H9 (cell line): ENCODE measurements around the gene MMRN1. TPM values are rescaled to one million over a fixed set of nuclear protein-coding genes. Genes with fewer than 3 reads are reported as not detected.

Source experiments
- DNase-seq: peaks from one replicate; pipeline ENCODE4 v3.0.0-alpha.2; 2017
- H2AFZ ChIP-seq: one replicate; pipeline ENCODE4 v1.6.1; 2013; ENCODE audit warnings: mild to moderate bottlenecking, low read length, control low read depth, moderate library complexity
- H2AK5ac ChIP-seq: 2 replicates; pipeline ENCODE4 v1.6.1; 2013; ENCODE audit warnings: low read length, control low read depth, mixed read lengths; ENCODE audit not compliant: insufficient read length
- H2BK120ac ChIP-seq: one replicate; pipeline ENCODE4 v1.6.1; 2013; ENCODE audit warnings: low read depth, mild to moderate bottlenecking, low read length, control low read depth, inconsistent platforms; ENCODE audit not compliant: poor library complexity, severe bottlenecking
- H2BK12ac ChIP-seq: 2 replicates; pipeline ENCODE4 v1.6.1; 2013; ENCODE audit warnings: low read length, control low read depth, mixed read lengths, low read depth; ENCODE audit not compliant: insufficient read length
- H2BK15ac ChIP-seq: 2 replicates; pipeline ENCODE4 v1.6.1; 2013; ENCODE audit warnings: low read depth, low read length, control low read depth
- H2BK20ac ChIP-seq: one replicate; pipeline ENCODE4 v1.6.1; 2013; ENCODE audit warnings: low read depth, mild to moderate bottlenecking, low read length, control low read depth, inconsistent platforms; ENCODE audit not compliant: poor library complexity, severe bottlenecking
- H2BK5ac ChIP-seq: 2 replicates; pipeline ENCODE4 v1.6.1; 2013; ENCODE audit warnings: low read length, control low read depth, mixed read lengths; ENCODE audit not compliant: insufficient read length
- H3K14ac ChIP-seq: 2 replicates; pipeline ENCODE4 v1.6.1; 2013; ENCODE audit warnings: low read length, control low read depth; ENCODE audit not compliant: insufficient read depth
- H3K18ac ChIP-seq: 2 replicates; pipeline ENCODE4 v1.6.1; 2013; ENCODE audit warnings: low read depth, mild to moderate bottlenecking, mixed read lengths, low read length, control low read depth; ENCODE audit not compliant: insufficient read length
- H3K23ac ChIP-seq: 2 replicates; pipeline ENCODE4 v1.6.1; 2013; ENCODE audit warnings: low read length, control low read depth, mixed read lengths, low read depth; ENCODE audit not compliant: insufficient read length
- H3K23me2 ChIP-seq: 2 replicates; pipeline ENCODE4 v1.6.1; 2013; ENCODE audit warnings: low read depth, mild to moderate bottlenecking, mixed read lengths, low read length, control low read depth; ENCODE audit not compliant: insufficient read length, poor library complexity, severe bottlenecking
- H3K27ac ChIP-seq: 2 replicates; pipeline ENCODE4 v1.5.1; 2013; ENCODE audit warnings: low read length, control low read depth, mixed read lengths, low read depth; ENCODE audit not compliant: insufficient read length
- H3K27me3 ChIP-seq: 2 replicates; pipeline ENCODE4 v1.6.1; 2013; ENCODE audit warnings: low read length, control low read depth, inconsistent platforms; ENCODE audit not compliant: insufficient read depth
- H3K4ac ChIP-seq: 2 replicates; pipeline ENCODE4 v1.6.1; 2013; ENCODE audit warnings: low read depth, mild to moderate bottlenecking, control low read depth, inconsistent platforms, low read length, moderate library complexity
- H3K4me1 ChIP-seq: 2 replicates; pipeline ENCODE4 v1.6.1; 2013; ENCODE audit warnings: low read length, control low read depth, inconsistent platforms; ENCODE audit not compliant: insufficient read depth
- H3K4me2 ChIP-seq: 2 replicates; pipeline ENCODE4 v1.6.1; 2013; ENCODE audit warnings: low read length, control low read depth, mixed read lengths; ENCODE audit not compliant: insufficient read length, insufficient read depth
- H3K56ac ChIP-seq: 2 replicates; pipeline ENCODE4 v1.6.1; 2013; ENCODE audit warnings: low read depth, mild to moderate bottlenecking, mixed read lengths, low read length, control low read depth; ENCODE audit not compliant: insufficient read length
- H3K79me1 ChIP-seq: 2 replicates; pipeline ENCODE4 v1.6.1; 2013; ENCODE audit warnings: low read depth, mild to moderate bottlenecking, moderate library complexity, low read length, control low read depth, inconsistent platforms; ENCODE audit not compliant: insufficient read depth, poor library complexity, severe bottlenecking
- H3K79me2 ChIP-seq: 2 replicates; pipeline ENCODE4 v1.6.1; 2013; ENCODE audit warnings: low read length, control low read depth, inconsistent platforms; ENCODE audit not compliant: insufficient read depth
- H3K9ac ChIP-seq: 2 replicates; pipeline ENCODE4 v1.6.1; 2013; ENCODE audit warnings: low read length, control low read depth, mixed read lengths; ENCODE audit not compliant: insufficient read length; ENCODE audit errors: extremely low read depth
- H3K9me3 ChIP-seq: one replicate; pipeline ENCODE4 v1.6.1; 2013; ENCODE audit warnings: low read depth, low read length, inconsistent platforms; ENCODE audit not compliant: control insufficient read depth
- H3T11ph ChIP-seq: one replicate; pipeline ENCODE4 v1.6.1; 2013; ENCODE audit warnings: mild to moderate bottlenecking, low read length, control low read depth, inconsistent platforms
- H4K20me1 ChIP-seq: one replicate; pipeline ENCODE4 v1.6.1; 2013; ENCODE audit not compliant: control insufficient read depth, insufficient read length, insufficient read depth
- H4K5ac ChIP-seq: 2 replicates; pipeline ENCODE4 v1.6.1; 2013; ENCODE audit warnings: low read depth, mild to moderate bottlenecking, mixed read lengths, low read length, control low read depth; ENCODE audit not compliant: insufficient read length
- H4K8ac ChIP-seq: replicated peaks from 2 replicates; pipeline ENCODE4 v1.6.1; 2013; ENCODE audit warnings: low read length, control low read depth, mixed read lengths, low read depth; ENCODE audit not compliant: insufficient read length
- H4K91ac ChIP-seq: 2 replicates; pipeline ENCODE4 v1.6.1; 2013; ENCODE audit warnings: low read depth, mild to moderate bottlenecking, moderate library complexity, mixed read lengths, low read length, control low read depth; ENCODE audit not compliant: insufficient read length
- H3K27ac Mint-ChIP-seq, 3 experiments: 2 replicates in 2 of 3; 3 replicates in 1 of 3; pipeline ENCODE4 v1.8.0; 2020 to 2021; ENCODE audit warnings: mixed read lengths in 3 of 3, mild to moderate bottlenecking in 1 of 3, moderate library complexity in 1 of 3
- H3K27me3 Mint-ChIP-seq: 2 replicates; pipeline ENCODE4 v1.8.0; 2021; ENCODE audit warnings: low read depth, mild to moderate bottlenecking, moderate library complexity, mixed read lengths
- H3K36me3 Mint-ChIP-seq, 3 experiments: 2 replicates in 2 of 3; 3 replicates in 1 of 3; pipeline ENCODE4 v1.8.0; 2020 to 2021; ENCODE audit warnings: low read depth in 3 of 3, mixed read lengths in 3 of 3; ENCODE audit not compliant: insufficient read depth in 1 of 3
- H3K4me1 Mint-ChIP-seq, 2 experiments: 2 replicates each; pipeline ENCODE4 v1.8.0; 2020; ENCODE audit warnings: mixed read lengths in 2 of 2
- H3K4me3 Mint-ChIP-seq, 2 experiments: 2 replicates in 1 of 2; 3 replicates in 1 of 2; pipeline ENCODE4 v1.8.0; 2020 to 2021; ENCODE audit warnings: mild to moderate bottlenecking in 2 of 2, mixed read lengths in 2 of 2, moderate library complexity in 1 of 2
- H3K9me3 Mint-ChIP-seq, 2 experiments: 2 replicates in 1 of 2; 3 replicates in 1 of 2; pipeline ENCODE4 v1.8.0; 2020; ENCODE audit warnings: mild to moderate bottlenecking in 2 of 2, mixed read lengths in 2 of 2, moderate library complexity in 1 of 2
- total RNA-seq: library from RNA; stranded (reverse); gene quantifications from 2 replicates; pipeline ENCODE4 v1.2.1, GENCODE V29; 2021
- TF ChIP-seq, protein P1 (sequence below): fragments of 200-600 bp; sonication (generic); conservative IDR thresholded peaks from 3 replicates; pipeline ENCODE4 v1.8.0; 2021; ENCODE audit warnings: antibody characterized with exemption, mild to moderate bottlenecking

MMRN1 gene
- total RNA-seq, 1 experiment from 2014 or later = not detected

DNA sequence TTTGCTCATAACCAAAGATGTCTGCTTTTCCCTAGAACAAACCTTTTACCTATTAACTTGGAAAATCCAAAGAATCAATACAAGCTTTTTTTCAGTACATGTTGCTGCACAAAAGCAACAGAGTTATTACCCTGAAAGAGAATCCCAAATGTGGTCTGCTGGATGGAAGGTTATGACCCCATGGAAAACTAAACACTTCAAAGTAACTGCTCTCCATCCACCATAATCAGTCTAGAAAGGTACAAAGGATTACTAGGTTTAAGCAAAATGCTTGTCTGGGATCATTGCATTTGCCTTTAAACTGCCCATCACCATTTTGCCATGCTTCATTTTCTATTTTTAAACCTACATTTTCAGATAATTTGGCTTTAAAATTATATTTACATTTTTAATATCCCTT lies 11.7 kb downstream of the MMRN1 start:
- H3K27ac Mint-ChIP-seq = no peak overlapping the region
- Histone ChIP-seq H4K91ac (no peak overlapping the region), H3K27ac (no peak overlapping the region), H2BK120ac (no peak overlapping the region), H3K9me3 (no peaks in the 10 kb centered on the region), H3K4me1 (no peaks in the 10 kb centered on the region), H3K27me3 (no peaks in the 10 kb centered on the region), H3K79me1 (no peaks in the 10 kb centered on the region), H4K5ac (no peak overlapping the region), H3K4ac (no peak overlapping the region), H3T11ph (no peak overlapping the region), H4K20me1 (no peaks in the 10 kb centered on the region), H2BK5ac (no peak overlapping the region), H3K14ac (no peak overlapping the region), H2BK12ac (no peak overlapping the region), H3K4me2 (no peak overlapping the region), H3K23me2 (no peaks in the 10 kb centered on the region), H4K8ac (no peak overlapping the region), H2AK5ac (no peak overlapping the region), H2BK20ac (no peak overlapping the region), H3K56ac (no peak overlapping the region), H3K79me2 (no peaks in the 10 kb centered on the region), H2AFZ (no peak overlapping the region), H3K18ac (no peak overlapping the region), H3K23ac (no peak overlapping the region), H2BK15ac (no peak overlapping the region), H3K9ac (no peak overlapping the region)
- no peak for DNase-seq
- H3K9me3 Mint-ChIP-seq = no peaks in the 10 kb centered on the region; a peak in 3 of 5 replicates
- TF ChIP-seq, protein P1, sequence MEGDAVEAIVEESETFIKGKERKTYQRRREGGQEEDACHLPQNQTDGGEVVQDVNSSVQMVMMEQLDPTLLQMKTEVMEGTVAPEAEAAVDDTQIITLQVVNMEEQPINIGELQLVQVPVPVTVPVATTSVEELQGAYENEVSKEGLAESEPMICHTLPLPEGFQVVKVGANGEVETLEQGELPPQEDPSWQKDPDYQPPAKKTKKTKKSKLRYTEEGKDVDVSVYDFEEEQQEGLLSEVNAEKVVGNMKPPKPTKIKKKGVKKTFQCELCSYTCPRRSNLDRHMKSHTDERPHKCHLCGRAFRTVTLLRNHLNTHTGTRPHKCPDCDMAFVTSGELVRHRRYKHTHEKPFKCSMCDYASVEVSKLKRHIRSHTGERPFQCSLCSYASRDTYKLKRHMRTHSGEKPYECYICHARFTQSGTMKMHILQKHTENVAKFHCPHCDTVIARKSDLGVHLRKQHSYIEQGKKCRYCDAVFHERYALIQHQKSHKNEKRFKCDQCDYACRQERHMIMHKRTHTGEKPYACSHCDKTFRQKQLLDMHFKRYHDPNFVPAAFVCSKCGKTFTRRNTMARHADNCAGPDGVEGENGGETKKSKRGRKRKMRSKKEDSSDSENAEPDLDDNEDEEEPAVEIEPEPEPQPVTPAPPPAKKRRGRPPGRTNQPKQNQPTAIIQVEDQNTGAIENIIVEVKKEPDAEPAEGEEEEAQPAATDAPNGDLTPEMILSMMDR = no peak
- peaks cover 10 to 11% of the 10 kb centered on the region in 2 experiments for H3K4me1 Mint-ChIP-seq
- no peaks in the 10 kb centered on the region; the same call in 1 of the 2 replicates for H3K27me3 Mint-ChIP-seq
- H3K36me3 Mint-ChIP-seq = no peaks in the 10 kb centered on the region; a peak in 1 of 7 replicates
- no peak overlapping the region for H3K4me3 Mint-ChIP-seq
